ENCODE measurements around the gene PTPRG. TPM values are rescaled to one million over a fixed set of nuclear protein-coding genes. Genes with fewer than 3 reads are reported as not detected.

PTPRG gene
- total and polyA plus RNA-seq, 2 experiments from 2014 or later = 15.2 to 45.7 TPM

- DNase-seq (ENCODE audit: low read depth in 1 of 2, low spot score in 1 of 2) = peak in 1 of 2 donors; percentile 28
- H3K4me1 ChIP-seq (ENCODE audit: low read depth) = peaks cover 11% of the 10 kb centered on the region
- H3K27ac ChIP-seq = no peak overlapping the region
- no peaks in the 10 kb centered on the region for H3K36me3 ChIP-seq
- no peak for TF ChIP-seq CTCF (IDR thresholded peaks at IDR 0.05; ENCODE audit: low read depth, low read length)
- H3K9me3 ChIP-seq (ENCODE audit: low read depth) = no peaks in the 10 kb centered on the region
- no peak overlapping the region for H3K4me3 ChIP-seq
- H3K27me3 ChIP-seq = no peaks in the 10 kb centered on the region
These were observed 574.4 kb downstream of the PTPRG start for GRCh38 chr3:62135741-62136140.

- no peaks in the 10 kb centered on the region for H3K9me3 ChIP-seq (ENCODE audit: low read depth)
- no peak overlapping the region for H3K27ac ChIP-seq
- H3K36me3 ChIP-seq = no peaks in the 10 kb centered on the region
- TF ChIP-seq CTCF (IDR thresholded peaks at IDR 0.05; ENCODE audit: low read depth, low read length) = no peak
- H3K4me1 ChIP-seq (ENCODE audit: low read depth) = no peaks in the 10 kb centered on the region
- no peaks in the 10 kb centered on the region for H3K27me3 ChIP-seq
- peak in 1 of 2 donors; percentile 78 for DNase-seq (ENCODE audit: low read depth in 1 of 2, low spot score in 1 of 2)
- H3K4me3 ChIP-seq = no peak overlapping the region
These were observed 578.6 kb downstream of the PTPRG start for GRCh38 chr3:62139957-62140356.

DNA sequence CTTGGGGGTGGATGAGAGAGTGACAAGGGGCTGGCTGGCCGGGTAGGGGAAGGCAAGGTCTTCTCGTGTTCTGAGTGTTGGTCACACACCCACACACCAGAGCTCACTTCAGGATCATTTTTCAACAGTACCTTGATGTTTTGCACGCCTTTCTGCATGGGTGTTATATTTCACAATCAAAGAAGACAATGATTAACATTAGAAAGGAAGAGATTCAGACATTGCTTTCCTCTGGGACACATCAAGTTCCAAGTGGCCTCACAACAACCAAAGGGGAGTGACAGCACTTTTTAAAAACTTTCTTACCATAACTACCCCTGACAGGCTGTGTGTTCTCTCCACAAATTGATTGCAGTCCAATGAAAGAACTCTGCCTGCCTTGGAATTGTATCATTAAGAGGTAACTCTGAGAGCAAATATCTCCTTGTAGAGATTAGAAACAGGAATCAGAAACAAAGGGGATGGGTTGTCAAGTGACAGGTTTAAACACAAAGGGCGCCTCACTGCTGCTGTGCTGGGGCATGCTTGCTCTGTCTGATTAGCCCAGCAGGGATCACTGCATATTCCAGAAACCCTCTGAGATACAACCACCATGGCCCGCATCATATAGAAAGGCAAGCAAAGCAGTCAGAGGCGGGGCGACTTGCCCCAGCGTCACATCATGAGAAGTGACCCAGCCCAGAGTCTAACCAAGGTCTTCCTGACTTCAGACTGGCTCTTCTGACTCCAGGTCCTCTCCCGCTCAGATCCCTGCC lies 581.1 kb downstream of the PTPRG start:
- DNase-seq (ENCODE audit: low read depth in 1 of 2, low spot score in 1 of 2) = no peak
- Histone ChIP-seq H3K27ac (no peak overlapping the region), H3K4me3 (no peak overlapping the region), H3K9me3 (ENCODE audit: low read depth) (no peaks in the 10 kb centered on the region), H3K4me1 (ENCODE audit: low read depth) (no peaks in the 10 kb centered on the region), H3K36me3 (no peaks in the 10 kb centered on the region), H3K27me3 (no peaks in the 10 kb centered on the region)
- no peak for TF ChIP-seq CTCF (IDR thresholded peaks at IDR 0.05; ENCODE audit: low read depth, low read length)

GRCh38 chr3:62143843-62144450 lies 582.6 kb downstream of the PTPRG start:
- H3K9me3 ChIP-seq (ENCODE audit: low read depth) = no peaks in the 10 kb centered on the region
- DNase-seq (ENCODE audit: low read depth in 1 of 2, low spot score in 1 of 2) = no peak
- no peaks in the 10 kb centered on the region for H3K4me1 ChIP-seq (ENCODE audit: low read depth)
- H3K36me3 ChIP-seq = no peaks in the 10 kb centered on the region
- no peak for TF ChIP-seq CTCF (IDR thresholded peaks at IDR 0.05; ENCODE audit: low read depth, low read length)
- no peaks in the 10 kb centered on the region for H3K27me3 ChIP-seq
- no peak overlapping the region for H3K27ac ChIP-seq
- no peak overlapping the region for H3K4me3 ChIP-seq

GRCh38 chr3:62144482-62144881 lies 583.1 kb downstream of the PTPRG start:
- H3K27me3 ChIP-seq = no peaks in the 10 kb centered on the region
- DNase-seq (ENCODE audit: low read depth in 1 of 2, low spot score in 1 of 2) = no peak
- no peak for TF ChIP-seq CTCF (IDR thresholded peaks at IDR 0.05; ENCODE audit: low read depth, low read length)
- no peak overlapping the region for H3K27ac ChIP-seq
- H3K4me1 ChIP-seq (ENCODE audit: low read depth) = no peaks in the 10 kb centered on the region
- no peaks in the 10 kb centered on the region for H3K36me3 ChIP-seq
- H3K4me3 ChIP-seq = no peak overlapping the region
- H3K9me3 ChIP-seq (ENCODE audit: low read depth) = no peaks in the 10 kb centered on the region
